Psoas muscle (tissue), 8 donors: Measurements from ENCODE around the gene GRIA1. TPM values are rescaled to one million over a fixed set of nuclear protein-coding genes. Genes with fewer than 3 reads are reported as not detected.

ENCODE experiments used
- ATAC-seq, 4 donors: fragments of 200-7000 bp; cut with Tn5 transposase; one replicate each; pipeline ENCODE4 v1.9.1; 2020; ENCODE audit warnings: moderate library complexity in 3 of 4, mild to moderate bottlenecking in 2 of 4
- DNase-seq, 2 donors: peaks; one replicate each; pipeline ENCODE4 v3.0.0-alpha.2; 2020
- H3K27ac ChIP-seq: fragments of 200-600 bp; one replicate; pipeline ENCODE4 v1.8.0; 2022
- H3K27me3 ChIP-seq, 3 donors: fragments of 200-600 bp in 1 of 3; one replicate each; pipeline versions ENCODE4 v1.6.1 to v1.8.0; 2013 to 2022; ENCODE audit warnings: low read length in 2 of 3, mild to moderate bottlenecking in 2 of 3, moderate library complexity in 1 of 3; ENCODE audit not compliant: insufficient read depth in 3 of 3
- H3K36me3 ChIP-seq, 2 donors: fragments of 200-600 bp in 1 of 2; one replicate each; pipeline versions ENCODE4 v1.6.1 to v1.8.0; 2013 to 2022; ENCODE audit warnings: low read depth in 1 of 2, mild to moderate bottlenecking in 1 of 2, moderate library complexity in 1 of 2; ENCODE audit not compliant: insufficient read depth in 1 of 2
- H3K4me1 ChIP-seq: fragments of 200-600 bp; one replicate; pipeline ENCODE4 v1.8.0; 2022
- H3K4me3 ChIP-seq: fragments of 200-600 bp; one replicate; pipeline ENCODE4 v1.8.0; 2022; ENCODE audit warnings: mild to moderate bottlenecking
- H3K9me3 ChIP-seq: fragments of 200-600 bp; one replicate; pipeline ENCODE4 v1.8.0; 2022
- WGBS, 3 donors: extraction: QIAGEN DNeasy Blood & Tissue Kit; methylation state at CpG; one replicate each; pipeline versions ENCODE4 v1.1.6 to v1.1.7; 2013; 5-methylcytosine and 5-hydroxymethylcytosine counted together
- intact Hi-C, 2 donors: fragments of 100-400 bp; cut with DNase I; formaldehyde crosslinking; loops; one replicate each; pipeline versions ENCODE4 v1.11.0 to v1.14.2; 2022
- polyA plus RNA-seq, 3 donors: library from polyadenylated mRNA; stranded (reverse); fragments of 200-250 nt; gene quantifications; one replicate each; pipeline ENCODE4 v1.2.3, GENCODE V29; 2013
- total RNA-seq, 4 donors: library from RNA; stranded (reverse); fragmentation: NEBNext Ultra II Directional in 2 of 4; extraction: Animal tissue kit (Norgen Biotek cat#: 25700) in 2 of 4; gene quantifications; one replicate each; pipeline versions ENCODE4 v1.2.1 to v1.2.4, GENCODE V29; 2021 to 2023
- TF ChIP-seq, protein P1 (sequence below): fragments of 200-600 bp; IDR thresholded peaks from one replicate; pipeline ENCODE4 v1.8.0; 2022; ENCODE audit warnings: antibody characterized with exemption
- donor health status: healthy with polysubstance abuse.
- donor health status: DM: no; HTN: no; CAD: no; lungs with moderate emphysema.
- donor health status: Bipolar disorder and iron deficiency.
- donor health status: healthy.
- donor health status: DM: yes; HTN: yes; CAD: no.
- donor health status: DM: no; HTN: no; CAD: no.
- donor health status: DM: no; HTN: no; CAD: no.
- donor health status: DM: yes; HTN: yes; CAD: no.

GRIA1 gene
- total and polyA plus RNA-seq, 7 donors = 0.03 to 0.49 (median 0.28) TPM; not detected in 2

DNA sequence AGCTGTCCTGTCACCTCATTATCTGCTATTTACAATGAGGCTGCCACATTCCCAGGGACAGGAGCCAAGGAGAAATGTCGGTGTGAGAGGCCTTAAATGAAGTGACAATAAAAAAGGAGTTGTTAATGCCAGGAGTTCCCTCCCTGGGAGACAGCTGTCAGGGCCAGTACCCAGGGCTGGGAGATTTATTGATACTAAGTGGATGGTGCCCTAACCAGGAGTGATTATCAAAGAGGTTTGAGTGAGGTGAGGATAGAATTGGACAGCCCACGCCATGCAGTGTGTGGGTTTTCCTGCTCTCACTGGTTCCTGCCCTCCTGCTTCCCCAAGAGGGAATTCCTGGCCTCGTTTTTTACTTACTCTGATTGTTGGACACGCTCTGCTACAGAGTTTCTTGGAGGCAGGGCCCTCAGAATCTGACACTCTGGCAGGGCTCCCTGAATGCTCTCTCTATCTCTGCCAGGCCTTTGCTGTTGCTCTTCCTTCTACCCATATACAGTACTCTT is 150.8 kb downstream of the GRIA1 start:
- ATAC-seq (no peak), DNase-seq (no peak)

DNA sequence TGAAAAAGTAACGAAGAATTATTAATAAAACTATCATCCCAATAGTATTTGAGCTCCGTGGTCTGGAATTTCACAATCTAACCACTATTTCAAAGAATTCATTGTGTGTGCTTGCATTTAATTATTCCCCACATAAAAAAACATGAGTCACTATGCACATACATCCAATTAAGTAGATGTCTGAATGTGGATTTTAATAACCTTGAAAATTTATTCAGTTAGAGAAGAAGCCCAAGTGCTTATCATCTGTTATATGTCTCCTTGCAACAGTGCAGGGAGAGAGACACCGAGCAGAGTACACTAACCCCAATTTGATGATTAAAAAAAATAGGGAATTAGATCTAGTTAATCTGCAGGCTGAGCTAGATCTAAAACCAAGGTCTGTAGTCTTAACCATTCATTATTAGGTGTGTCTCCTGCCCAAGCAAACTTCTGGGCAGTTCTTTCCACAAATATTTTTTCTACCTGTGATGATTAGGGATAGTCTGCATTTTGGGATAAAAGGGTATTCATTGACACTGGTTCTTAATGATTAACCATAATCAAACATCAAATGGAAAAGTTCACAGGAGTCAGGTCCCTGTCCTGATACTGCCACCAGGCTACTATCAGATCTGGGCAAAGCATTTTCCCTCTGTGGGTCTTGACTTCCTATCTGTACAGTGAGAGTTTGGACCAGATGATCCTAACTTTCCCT is 164.2 kb downstream of the GRIA1 start:
- Histone ChIP-seq H3K4me3 (no peak overlapping the region), H3K27me3 (no peaks in the 10 kb centered on the region), H3K27ac (no peak overlapping the region), H3K36me3 (no peaks in the 10 kb centered on the region), H3K4me1 (no peaks in the 10 kb centered on the region), H3K9me3 (no peaks in the 10 kb centered on the region)
- DNase-seq = no peak
- intact Hi-C loops = no loop called here
- WGBS, 3 donors = 66 to 78% (median 69%) methylated on average over 3 of the region's 3 CpGs
- TF ChIP-seq, protein P1, sequence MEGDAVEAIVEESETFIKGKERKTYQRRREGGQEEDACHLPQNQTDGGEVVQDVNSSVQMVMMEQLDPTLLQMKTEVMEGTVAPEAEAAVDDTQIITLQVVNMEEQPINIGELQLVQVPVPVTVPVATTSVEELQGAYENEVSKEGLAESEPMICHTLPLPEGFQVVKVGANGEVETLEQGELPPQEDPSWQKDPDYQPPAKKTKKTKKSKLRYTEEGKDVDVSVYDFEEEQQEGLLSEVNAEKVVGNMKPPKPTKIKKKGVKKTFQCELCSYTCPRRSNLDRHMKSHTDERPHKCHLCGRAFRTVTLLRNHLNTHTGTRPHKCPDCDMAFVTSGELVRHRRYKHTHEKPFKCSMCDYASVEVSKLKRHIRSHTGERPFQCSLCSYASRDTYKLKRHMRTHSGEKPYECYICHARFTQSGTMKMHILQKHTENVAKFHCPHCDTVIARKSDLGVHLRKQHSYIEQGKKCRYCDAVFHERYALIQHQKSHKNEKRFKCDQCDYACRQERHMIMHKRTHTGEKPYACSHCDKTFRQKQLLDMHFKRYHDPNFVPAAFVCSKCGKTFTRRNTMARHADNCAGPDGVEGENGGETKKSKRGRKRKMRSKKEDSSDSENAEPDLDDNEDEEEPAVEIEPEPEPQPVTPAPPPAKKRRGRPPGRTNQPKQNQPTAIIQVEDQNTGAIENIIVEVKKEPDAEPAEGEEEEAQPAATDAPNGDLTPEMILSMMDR = no peak
- ATAC-seq = no peak

More for the DNA sequence above, 150.8 kb downstream of the GRIA1 start:
- Histone ChIP-seq H3K36me3 (no peaks in the 10 kb centered on the region), H3K4me1 (no peaks in the 10 kb centered on the region), H3K9me3 (no peaks in the 10 kb centered on the region), H3K27ac (no peak overlapping the region), H3K27me3 (no peaks in the 10 kb centered on the region), H3K4me3 (no peak overlapping the region)
- WGBS, 3 donors = 12 to 22% (median 17%) methylated on average over 4 of the region's 4 CpGs
- intact Hi-C loops = no loop called here
- TF ChIP-seq, protein P1 = no peak

DNA sequence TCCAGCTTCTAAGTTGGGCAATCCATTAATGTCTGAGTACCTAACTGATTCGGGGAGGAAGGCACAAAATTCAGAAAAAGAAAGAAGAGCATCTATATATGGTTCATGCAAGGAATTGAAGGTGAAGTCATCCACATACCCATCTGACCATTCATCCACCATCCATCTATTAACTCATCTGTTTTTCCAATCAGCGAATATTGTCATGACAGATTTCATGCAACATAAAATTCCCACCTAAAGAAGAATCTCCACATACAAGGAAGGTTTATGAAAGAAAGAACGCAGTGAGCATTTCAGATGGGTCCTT is 164.7 kb downstream of the GRIA1 start:
- no peak for ATAC-seq
- Histone ChIP-seq H3K4me3 (no peak overlapping the region), H3K36me3 (no peaks in the 10 kb centered on the region), H3K27me3 (no peaks in the 10 kb centered on the region), H3K9me3 (no peaks in the 10 kb centered on the region), H3K4me1 (no peaks in the 10 kb centered on the region), H3K27ac (no peak overlapping the region)
- DNase-seq = no peak
- intact Hi-C loops = no loop called here
- WGBS, 3 donors = 71 to 80% (median 75%) methylated on average over 3 of the region's 3 CpGs
- TF ChIP-seq, protein P1 = no peak

DNA sequence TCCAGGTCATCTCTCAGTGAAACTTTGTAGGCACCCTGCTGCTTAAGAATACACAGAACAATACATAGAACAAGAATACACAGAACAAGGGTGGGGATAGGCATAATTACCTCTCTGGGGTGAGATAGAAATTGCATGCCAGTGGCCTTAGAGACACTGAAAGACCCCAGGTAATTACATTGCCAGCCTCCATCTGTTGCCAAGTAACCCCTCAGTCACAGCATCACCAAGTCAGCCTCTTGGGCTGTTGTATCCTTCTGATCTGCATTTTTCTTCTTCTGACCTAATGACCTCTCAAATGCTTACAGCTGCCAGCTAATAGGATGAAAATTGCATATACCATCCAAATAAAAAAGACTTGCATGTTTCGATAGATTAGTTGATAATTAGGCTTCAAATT is 167.7 kb downstream of the GRIA1 start:
- no peak overlapping the region for H3K27ac ChIP-seq
- H3K4me1 ChIP-seq = no peaks in the 10 kb centered on the region
- H3K9me3 ChIP-seq = no peaks in the 10 kb centered on the region
- WGBS, 3 donors = 45 to 82% (median 63%) methylated on average over 1 of the region's 1 CpG
- intact Hi-C loops = no loop called here
- no peaks in the 10 kb centered on the region for H3K27me3 ChIP-seq
- DNase-seq (no peak), ATAC-seq (no peak)
- H3K36me3 ChIP-seq = no peaks in the 10 kb centered on the region
- no peak overlapping the region for H3K4me3 ChIP-seq
- TF ChIP-seq, protein P1 = no peak

- no peak for ATAC-seq
- Histone ChIP-seq H3K27me3 (no peaks in the 10 kb centered on the region), H3K9me3 (no peaks in the 10 kb centered on the region), H3K4me3 (no peak overlapping the region), H3K27ac (no peak overlapping the region), H3K36me3 (no peaks in the 10 kb centered on the region), H3K4me1 (no peaks in the 10 kb centered on the region)
- TF ChIP-seq, protein P1 = no peak
- intact Hi-C loops = no loop called here
- no peak for DNase-seq
- WGBS, 3 donors = 24 to 34% (median 28%) methylated on average over 5 of the region's 5 CpGs
These were observed 168.1 kb downstream of the GRIA1 start for GRCh38 chr5:153658606-153659005.
